Tibial nerve (tissue), 3 donors: ENCODE measurements around the gene PHLDB3.

ENCODE experiments used
- CTCF ChIP-seq, 5 experiments: fragments of 200-600 bp in 3 of 5; fragments of 450-650 bp in 2 of 5; sonication (generic) in 3 of 5; IDR thresholded peaks; one replicate each; pipeline ENCODE4 v1.5.1; 2016 to 2019; ENCODE audit warnings: antibody characterized with exemption in 5 of 5, mild to moderate bottlenecking in 3 of 5, moderate library complexity in 2 of 5
- POLR2A ChIP-seq, 2 donors: fragments of 450-650 bp; IDR thresholded peaks; one replicate each; pipeline ENCODE4 v1.6.1; 2017; ENCODE audit warnings: antibody characterized with exemption in 2 of 2, mild to moderate bottlenecking in 2 of 2, moderate library complexity in 2 of 2

DNA sequence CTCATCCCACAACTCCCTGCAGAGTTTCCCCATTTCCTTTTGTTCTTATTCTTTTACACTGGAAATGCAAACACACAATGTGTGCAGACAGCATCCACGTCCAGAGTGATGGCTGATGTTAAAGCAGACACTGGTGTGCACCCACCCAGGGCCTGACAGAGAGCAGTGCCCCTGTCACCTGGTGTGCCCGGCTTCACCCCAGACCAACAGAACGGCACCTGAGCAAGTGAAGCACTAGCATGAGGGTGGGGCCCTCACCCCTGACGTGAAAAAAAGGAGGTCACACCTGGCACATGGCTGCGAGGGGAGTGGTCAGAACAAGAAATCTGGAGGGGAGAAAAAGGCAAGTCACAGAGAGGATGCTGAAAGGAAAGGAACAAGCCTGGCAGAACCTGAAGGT lies 40.7 kb upstream of the PHLDB3 start:
- TF ChIP-seq CTCF (IDR thresholded peaks at IDR 0.05): no peak
- no peak for TF ChIP-seq POLR2A (IDR thresholded peaks at IDR 0.05)
